Activated T-cell treated with anti-CD3 and anti-CD28 coated beads, Interleukin-2, amount 50 U/mL, for 4 hours (primary cell): ENCODE data around the gene PPM1M. TPM values are rescaled to one million over a fixed set of nuclear protein-coding genes. Genes with fewer than 3 reads are reported as not detected.

Experiments
- ATAC-seq, 2 donors: fragments of 200-7000 bp; cut with Tn5 transposase; one replicate each; pipeline ENCODE4 v1.10.0; 2021
- DNase-seq: peaks from one replicate; pipeline ENCODE4 v3.0.0-alpha.2; 2020
- H3K27me3 Mint-ChIP-seq: one replicate; pipeline ENCODE4 v1.8.0; 2021; ENCODE audit warnings: low read depth, mixed read lengths
- H3K36me3 Mint-ChIP-seq: one replicate; pipeline ENCODE4 v1.8.0; 2022; ENCODE audit warnings: mixed read lengths; ENCODE audit not compliant: insufficient read depth
- H3K4me1 Mint-ChIP-seq: one replicate; pipeline ENCODE4 v1.8.0; 2021; ENCODE audit warnings: low read depth, mixed read lengths
- H3K4me3 Mint-ChIP-seq: one replicate; pipeline ENCODE4 v1.8.0; 2021; ENCODE audit warnings: mild to moderate bottlenecking, moderate library complexity, mixed read lengths
- H3K9me3 Mint-ChIP-seq: one replicate; pipeline ENCODE4 v1.8.0; 2021; ENCODE audit warnings: mixed read lengths
- total RNA-seq, 3 donors: library from RNA; stranded (reverse); gene quantifications; one replicate each; pipeline ENCODE4 v1.2.1, GENCODE V29; 2021

PPM1M gene
- total RNA-seq, 3 donors from 2014 or later, result 26.6 to 40.0 (median 39.7) TPM

GRCh38 chr3:52210037-52210436 lies 35.5 kb upstream of the PPM1M start:
- peaks cover 5% of the 10 kb centered on the region for H3K4me1 Mint-ChIP-seq
- H3K36me3 Mint-ChIP-seq, result peaks cover 54% of the 10 kb centered on the region
- H3K9me3 Mint-ChIP-seq, result no peaks in the 10 kb centered on the region
- H3K27me3 Mint-ChIP-seq, result no peaks in the 10 kb centered on the region
- ATAC-seq (no peak), DNase-seq (no peak)
- no peak overlapping the region for H3K4me3 Mint-ChIP-seq

DNA sequence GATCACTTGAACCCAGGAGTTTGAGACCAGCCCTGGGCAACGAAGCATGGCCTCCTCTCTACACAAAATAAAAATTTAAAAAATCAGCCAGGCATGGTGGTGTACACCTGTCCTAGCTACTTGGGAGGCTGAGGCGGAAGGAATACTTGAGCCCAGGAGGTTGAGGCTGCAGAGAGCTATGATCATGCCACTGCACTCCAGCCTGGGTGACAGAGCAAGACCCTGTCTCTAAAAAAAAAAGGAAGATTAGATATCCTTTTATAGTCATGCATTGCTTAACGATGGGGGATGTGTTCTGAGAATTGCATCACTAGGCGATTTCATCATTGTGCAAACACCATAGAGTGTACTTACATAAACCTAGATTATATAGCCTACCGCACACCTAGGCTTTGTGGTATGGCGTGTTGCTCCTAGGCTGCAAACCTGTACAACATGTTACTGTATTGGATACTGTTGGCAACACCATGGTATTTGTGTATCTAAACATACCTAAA lies 35.0 kb upstream of the PPM1M start:
- DNase-seq (no peak), ATAC-seq (no peak)
- no peaks in the 10 kb centered on the region for H3K27me3 Mint-ChIP-seq
- no peak overlapping the region for H3K4me3 Mint-ChIP-seq
- no peaks in the 10 kb centered on the region for H3K9me3 Mint-ChIP-seq
- peaks cover 10% of the 10 kb centered on the region for H3K4me1 Mint-ChIP-seq
- H3K36me3 Mint-ChIP-seq, result peaks cover 57% of the 10 kb centered on the region

GRCh38 chr3:52211268-52211891 lies 34.2 kb upstream of the PPM1M start:
- Mint-ChIP-seq H3K36me3 (peaks cover 53% of the 10 kb centered on the region), H3K4me1 (peaks cover 13% of the 10 kb centered on the region), H3K27me3 (no peaks in the 10 kb centered on the region), H3K4me3 (no peak overlapping the region), H3K9me3 (no peaks in the 10 kb centered on the region)
- no peak for DNase-seq
- no peak for ATAC-seq

GRCh38 chr3:52213005-52213404 lies 32.6 kb upstream of the PPM1M start:
- Mint-ChIP-seq H3K36me3 (peaks cover 40% of the 10 kb centered on the region), H3K27me3 (no peaks in the 10 kb centered on the region), H3K4me1 (peaks cover 28% of the 10 kb centered on the region), H3K4me3 (no peak overlapping the region), H3K9me3 (no peaks in the 10 kb centered on the region)
- DNase-seq (no peak), ATAC-seq (no peak)

DNA sequence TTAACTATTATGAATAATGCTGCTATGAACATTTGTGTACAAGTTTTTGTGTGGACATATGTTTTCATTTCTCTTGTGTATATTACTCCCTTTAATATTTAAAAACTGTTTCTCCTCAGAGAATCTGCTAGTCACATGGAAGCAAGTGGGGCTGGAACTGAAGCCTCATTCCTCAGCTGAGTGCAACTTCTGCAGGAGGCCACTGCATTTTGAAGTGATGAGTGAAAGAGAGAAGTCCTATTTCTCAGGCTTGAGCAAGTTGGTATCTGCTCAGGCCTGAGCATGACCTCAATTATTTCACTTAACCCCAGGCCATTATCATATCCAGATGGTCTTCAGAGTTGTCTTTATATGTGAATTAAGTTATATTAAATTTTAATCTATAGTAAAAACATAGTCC lies 31.7 kb upstream of the PPM1M start:
- H3K4me3 Mint-ChIP-seq, result no peak overlapping the region

GRCh38 chr3:52215351-52215750 lies 30.2 kb upstream of the PPM1M start:
- Mint-ChIP-seq H3K36me3 (peaks cover 33% of the 10 kb centered on the region), H3K27me3 (no peaks in the 10 kb centered on the region), H3K4me3 (no peak overlapping the region), H3K4me1 (peaks cover 48% of the 10 kb centered on the region), H3K9me3 (no peaks in the 10 kb centered on the region)
- no peak for ATAC-seq
- DNase-seq, result no peak

More for the DNA sequence above, 31.7 kb upstream of the PPM1M start:
- peaks cover 37% of the 10 kb centered on the region for H3K4me1 Mint-ChIP-seq
- ATAC-seq (no peak), DNase-seq (no peak)
- no peaks in the 10 kb centered on the region for H3K9me3 Mint-ChIP-seq
- peaks cover 37% of the 10 kb centered on the region for H3K36me3 Mint-ChIP-seq
- H3K27me3 Mint-ChIP-seq, result no peaks in the 10 kb centered on the region

GRCh38 chr3:52216585-52217408 lies 28.8 kb upstream of the PPM1M start:
- Mint-ChIP-seq H3K4me1 (peaks cover 62% of the 10 kb centered on the region), H3K4me3 (peak overlapping the region; percentile 54), H3K9me3 (no peaks in the 10 kb centered on the region), H3K27me3 (no peaks in the 10 kb centered on the region), H3K36me3 (peaks cover 30% of the 10 kb centered on the region)
- ATAC-seq (peak; percentile 75 to 77), DNase-seq (peak; percentile 65)

DNA sequence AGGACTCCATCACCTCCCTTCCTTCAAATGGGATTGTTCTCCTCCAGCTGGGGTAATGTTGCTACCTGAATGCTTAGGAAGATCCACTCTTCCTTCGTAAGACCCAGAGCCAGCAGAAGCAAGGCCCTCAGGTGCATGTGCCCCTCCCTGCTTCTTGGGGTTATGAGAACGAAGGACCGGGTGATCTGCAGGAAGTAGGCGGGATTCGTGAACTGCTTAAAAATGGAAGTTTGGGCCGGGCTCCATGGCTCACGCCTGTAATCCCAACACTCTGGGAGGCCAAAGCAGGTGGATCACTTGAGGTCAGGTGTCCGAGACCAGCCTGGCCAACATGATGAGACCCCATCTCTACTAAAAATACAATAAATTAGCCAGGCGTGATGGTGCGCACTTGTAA lies 28.2 kb upstream of the PPM1M start:
- Mint-ChIP-seq H3K9me3 (no peaks in the 10 kb centered on the region), H3K4me1 (peaks cover 68% of the 10 kb centered on the region), H3K27me3 (no peaks in the 10 kb centered on the region), H3K36me3 (peaks cover 23% of the 10 kb centered on the region), H3K4me3 (peak overlapping the region; percentile 54)
- DNase-seq, result no peak
- ATAC-seq, result peak in 1 of 2 donors; percentile 3

GRCh38 chr3:52218026-52218425 lies 27.5 kb upstream of the PPM1M start:
- ATAC-seq (no peak), DNase-seq (no peak)
- Mint-ChIP-seq H3K27me3 (no peaks in the 10 kb centered on the region), H3K9me3 (no peaks in the 10 kb centered on the region), H3K4me1 (peaks cover 74% of the 10 kb centered on the region), H3K36me3 (peaks cover 18% of the 10 kb centered on the region), H3K4me3 (peak overlapping the region; percentile 43)

- peak in 1 of 2 donors; percentile 23 for ATAC-seq
- Mint-ChIP-seq H3K4me3 (peak overlapping the region; percentile 43), H3K9me3 (no peaks in the 10 kb centered on the region), H3K4me1 (peaks cover 78% of the 10 kb centered on the region), H3K27me3 (no peaks in the 10 kb centered on the region), H3K36me3 (peaks cover 16% of the 10 kb centered on the region)
- no peak for DNase-seq
Observed at GRCh38 chr3:52218454-52218853, 27.1 kb upstream of the PPM1M start.

DNA sequence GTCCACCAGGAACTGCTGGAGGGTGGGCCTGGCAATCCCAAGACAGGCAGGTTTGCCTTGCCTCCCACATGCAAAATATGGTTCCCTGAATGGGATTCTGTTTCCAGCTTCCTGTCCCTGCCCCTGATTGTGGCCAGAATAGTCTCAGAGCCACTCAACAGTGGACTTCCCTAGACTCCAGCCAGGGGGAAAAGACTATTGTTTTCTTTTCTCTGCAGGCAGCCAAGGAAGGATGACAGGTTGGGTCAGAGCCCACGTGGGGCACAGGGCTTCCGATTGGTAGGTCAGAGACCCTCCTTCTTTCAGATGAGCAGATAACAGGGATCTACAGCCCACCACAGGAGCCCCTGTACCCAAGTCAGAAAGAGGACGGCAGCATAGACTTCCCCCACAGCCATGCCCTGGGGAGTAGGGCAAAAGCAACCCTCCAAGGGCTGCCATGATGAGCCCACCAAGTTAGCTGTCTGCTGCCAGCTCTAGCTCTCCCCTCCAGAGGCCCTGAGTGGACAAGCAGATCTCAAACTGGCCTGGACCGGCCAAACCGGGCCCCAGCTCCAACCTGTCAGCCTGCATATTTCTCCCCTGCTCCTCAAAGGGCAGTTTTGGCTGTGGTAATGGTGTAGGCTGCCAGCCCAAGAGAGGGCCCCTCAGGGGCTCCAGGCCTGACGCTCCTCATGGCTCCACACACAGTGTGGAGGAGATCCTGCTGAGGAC lies 26.5 kb upstream of the PPM1M start:
- Mint-ChIP-seq H3K9me3 (no peaks in the 10 kb centered on the region), H3K36me3 (peaks cover 12% of the 10 kb centered on the region), H3K4me1 (peaks cover 85% of the 10 kb centered on the region), H3K4me3 (no peak overlapping the region), H3K27me3 (no peaks in the 10 kb centered on the region)
- DNase-seq, result no peak
- no peak for ATAC-seq

- peaks cover 3% of the 10 kb centered on the region for H3K36me3 Mint-ChIP-seq
- peak overlapping the region; percentile 33 for H3K4me3 Mint-ChIP-seq
- ATAC-seq (peak; percentile 64 to 72), DNase-seq (peak; percentile 90)
- H3K4me1 Mint-ChIP-seq, result peaks cover 90% of the 10 kb centered on the region
- H3K9me3 Mint-ChIP-seq, result no peaks in the 10 kb centered on the region
- no peaks in the 10 kb centered on the region for H3K27me3 Mint-ChIP-seq
Observed at GRCh38 chr3:52220380-52221026, 25.1 kb upstream of the PPM1M start.

- no peaks in the 10 kb centered on the region for H3K9me3 Mint-ChIP-seq
- no peaks in the 10 kb centered on the region for H3K36me3 Mint-ChIP-seq
- H3K27me3 Mint-ChIP-seq, result no peaks in the 10 kb centered on the region
- H3K4me3 Mint-ChIP-seq, result no peak overlapping the region
- ATAC-seq (no peak), DNase-seq (no peak)
- peaks cover 92% of the 10 kb centered on the region for H3K4me1 Mint-ChIP-seq
Observed at GRCh38 chr3:52221141-52221562, 24.4 kb upstream of the PPM1M start.
